HG03460 (cell line): ENCODE results near the gene POLR1C.
"Not testable (repeated sequence)": the region's sequence is repeated elsewhere in the genome, so short reads cannot be mapped to it uniquely, and the experiment has no call there.

Experiments used
- ATAC-seq: cut with Tn5 transposase; IDR thresholded peaks from one replicate; pipeline ENCODE4 v1.9.1; 2021; ENCODE audit not compliant: unreplicated experiment

POLR1C gene

GRCh38 chr6:43492673-43493072 lies 24.2 kb upstream of the POLR1C start:
- no peak for ATAC-seq

GRCh38 chr6:43493230-43493629 lies 23.7 kb upstream of the POLR1C start:
- ATAC-seq: no peak

- ATAC-seq: no peak
Observed at GRCh38 chr6:43493833-43494232, 23.1 kb upstream of the POLR1C start.

- ATAC-seq: no peak
Observed at GRCh38 chr6:43494321-43494720, 22.6 kb upstream of the POLR1C start.

GRCh38 chr6:43494766-43495165 lies 22.1 kb upstream of the POLR1C start:
- ATAC-seq: no peak

GRCh38 chr6:43495409-43495941 lies 21.4 kb upstream of the POLR1C start:
- ATAC-seq: no peak

GRCh38 chr6:43496370-43497128 lies 20.3 kb upstream of the POLR1C start:
- no peak for ATAC-seq

GRCh38 chr6:43497129-43497396 lies 19.8 kb upstream of the POLR1C start:
- no peak for ATAC-seq

GRCh38 chr6:43497689-43498088 lies 19.2 kb upstream of the POLR1C start:
- no peak for ATAC-seq

GRCh38 chr6:43498291-43498690 lies 18.6 kb upstream of the POLR1C start:
- ATAC-seq: not testable (repeated sequence)

- ATAC-seq: no peak
Observed at GRCh38 chr6:43499028-43499815, 17.7 kb upstream of the POLR1C start.

- ATAC-seq: no peak
Observed at GRCh38 chr6:43500921-43501320, 16.0 kb upstream of the POLR1C start.

- ATAC-seq: no peak
Observed at GRCh38 chr6:43502666-43503065, 14.2 kb upstream of the POLR1C start.

- no peak for ATAC-seq
Observed at GRCh38 chr6:43503443-43503842, 13.4 kb upstream of the POLR1C start.

GRCh38 chr6:43504756-43505593 lies 11.9 kb upstream of the POLR1C start:
- no peak for ATAC-seq

- ATAC-seq: no peak
Observed at GRCh38 chr6:43505718-43506117, 11.2 kb upstream of the POLR1C start.

GRCh38 chr6:43506171-43506570 lies 10.7 kb upstream of the POLR1C start:
- ATAC-seq: no peak

- ATAC-seq: peak; percentile 56
Observed at GRCh38 chr6:43506667-43507471, 10.0 kb upstream of the POLR1C start.

GRCh38 chr6:43508481-43509141 lies 8.3 kb upstream of the POLR1C start:
- no peak for ATAC-seq
